HT1080 (cell line): ENCODE measurements around the gene GNAO1. TPM values are rescaled to one million over a fixed set of nuclear protein-coding genes. Genes with fewer than 3 reads are reported as not detected.
"Not testable (repeated sequence)": the region's sequence is repeated elsewhere in the genome, so short reads cannot be mapped to it uniquely, and the experiment has no call there.

Experiments used
- DNase-seq: peaks from one replicate; pipeline ENCODE4 v3.0.0-alpha.2; 2015; ENCODE audit warnings: low read depth
- total RNA-seq: library from RNA; depleted of rRNA; stranded (reverse); fragments of >200 nt; shearing (Covaris generic); gene quantifications from 2 replicates; pipeline ENCODE4 v1.2.3, GENCODE V29; 2014

Gene GNAO1
- total RNA-seq, 1 experiment from 2014 or later, result 0.05 TPM

DNA sequence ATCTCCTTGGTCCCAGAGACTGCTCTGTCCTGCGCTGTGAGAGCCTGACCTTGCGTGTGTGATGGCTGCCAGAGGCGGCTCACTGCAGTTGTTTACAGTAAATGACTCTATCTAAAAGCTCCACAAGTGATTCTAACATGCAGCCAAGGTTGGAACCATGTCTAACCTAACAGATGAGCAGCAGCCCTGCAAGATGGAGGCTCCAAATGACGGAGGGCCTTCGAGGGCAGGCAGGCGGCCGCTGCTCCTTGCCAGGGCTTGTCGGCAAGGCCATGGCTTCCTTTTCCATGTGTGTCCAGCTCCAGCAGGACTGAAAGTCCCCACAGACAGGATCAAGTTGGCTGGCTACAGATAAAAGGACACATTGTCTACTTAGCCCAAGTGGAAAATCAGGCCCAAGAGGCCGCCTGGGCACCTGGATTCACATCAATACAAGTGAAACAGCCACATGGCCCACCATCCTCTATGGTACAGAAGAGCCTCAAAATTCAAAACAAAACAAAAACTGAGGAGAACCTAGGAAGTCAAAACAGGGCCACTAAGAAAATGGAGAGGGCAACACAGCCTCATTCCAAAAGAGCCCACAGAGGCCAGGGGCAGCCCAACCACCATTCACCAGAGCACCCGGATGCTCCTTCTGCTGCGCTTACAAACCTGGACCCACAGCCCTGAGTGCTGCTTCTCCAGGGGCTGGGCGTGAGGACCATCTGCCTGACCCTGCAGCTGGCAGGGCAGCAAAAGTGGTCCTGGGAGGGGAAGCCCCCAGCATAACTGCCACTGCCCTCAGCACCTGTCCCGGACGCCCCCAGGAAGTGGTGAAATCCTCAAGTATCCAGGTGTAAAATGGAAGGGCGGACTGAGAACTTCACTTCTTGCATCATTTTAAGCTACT lies 169.1 kb downstream of the GNAO1 start:
- DNase-seq, result no peak

DNA sequence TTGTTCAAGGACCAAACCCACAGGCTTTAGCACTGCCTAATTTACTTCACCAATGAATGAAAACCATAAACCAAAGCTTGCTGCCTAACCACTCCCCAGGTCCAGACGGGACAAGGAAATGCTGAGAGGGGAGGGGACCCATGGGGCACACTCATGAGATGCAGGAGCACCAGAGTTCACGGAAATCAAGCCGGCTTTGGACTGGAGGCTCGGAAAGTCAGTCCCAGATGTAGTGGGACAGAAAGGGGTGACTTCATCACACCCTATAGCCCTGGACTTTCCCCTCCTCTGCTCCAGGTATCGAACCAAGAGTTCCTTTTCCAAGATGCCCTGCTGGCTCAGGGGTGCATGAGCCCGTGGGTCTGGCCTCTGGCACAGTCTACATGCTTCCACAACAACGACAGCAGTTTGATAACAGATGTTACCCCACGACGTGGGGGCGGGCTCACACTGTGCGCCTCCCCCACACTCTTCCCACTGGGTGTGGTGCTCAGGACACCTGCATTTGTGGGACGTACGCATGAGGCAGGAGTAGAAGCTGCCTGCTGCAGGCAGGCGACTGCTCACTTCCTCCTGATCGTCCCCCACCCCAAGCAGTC lies 170.9 kb downstream of the GNAO1 start:
- no peak for DNase-seq

DNA sequence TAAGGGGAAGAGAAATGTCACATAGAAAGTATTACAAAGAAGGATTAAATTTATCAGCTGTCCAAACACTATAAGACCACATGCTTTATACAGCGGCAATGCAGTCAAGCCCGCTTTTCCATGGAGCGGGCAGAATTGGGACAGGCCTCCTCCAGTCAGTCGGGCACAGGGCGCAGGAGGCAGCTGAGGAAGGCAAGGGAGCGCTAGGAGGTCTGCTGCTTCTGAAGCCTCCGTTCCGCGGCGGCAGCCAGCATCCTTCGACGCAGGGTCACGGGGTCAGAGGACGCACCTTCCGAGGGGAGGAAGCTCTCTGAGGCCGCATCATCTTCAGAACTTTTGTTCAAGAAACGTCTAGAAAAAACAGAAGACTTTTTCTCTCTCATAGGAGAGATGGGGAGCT lies 171.4 kb downstream of the GNAO1 start:
- no peak for DNase-seq

DNA sequence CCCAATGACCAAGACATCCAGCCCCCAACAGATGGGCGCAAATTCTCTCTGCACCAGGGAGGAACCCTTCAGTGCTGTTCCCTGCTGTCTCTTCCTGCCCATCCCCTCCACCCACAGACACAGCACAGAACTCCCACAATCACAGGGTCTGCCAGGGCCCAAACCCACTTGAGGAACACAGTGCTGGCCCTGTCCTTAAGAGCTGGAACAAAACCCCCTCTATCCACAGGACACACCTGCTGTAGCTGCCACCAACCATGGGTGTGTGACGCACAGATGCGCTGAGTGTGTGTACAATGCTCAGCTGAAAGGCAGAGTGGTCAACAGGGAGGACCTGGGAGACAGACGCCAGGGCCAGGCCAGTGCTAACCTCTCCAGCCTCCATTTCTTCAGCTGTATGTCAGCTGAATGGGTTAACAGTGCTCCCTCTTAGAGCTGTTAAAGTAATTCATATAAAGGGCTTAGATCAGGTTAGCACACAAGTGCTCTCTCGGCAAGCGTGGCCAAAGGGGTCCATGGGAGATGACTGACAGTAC lies 172.0 kb downstream of the GNAO1 start:
- DNase-seq, result no peak

DNA sequence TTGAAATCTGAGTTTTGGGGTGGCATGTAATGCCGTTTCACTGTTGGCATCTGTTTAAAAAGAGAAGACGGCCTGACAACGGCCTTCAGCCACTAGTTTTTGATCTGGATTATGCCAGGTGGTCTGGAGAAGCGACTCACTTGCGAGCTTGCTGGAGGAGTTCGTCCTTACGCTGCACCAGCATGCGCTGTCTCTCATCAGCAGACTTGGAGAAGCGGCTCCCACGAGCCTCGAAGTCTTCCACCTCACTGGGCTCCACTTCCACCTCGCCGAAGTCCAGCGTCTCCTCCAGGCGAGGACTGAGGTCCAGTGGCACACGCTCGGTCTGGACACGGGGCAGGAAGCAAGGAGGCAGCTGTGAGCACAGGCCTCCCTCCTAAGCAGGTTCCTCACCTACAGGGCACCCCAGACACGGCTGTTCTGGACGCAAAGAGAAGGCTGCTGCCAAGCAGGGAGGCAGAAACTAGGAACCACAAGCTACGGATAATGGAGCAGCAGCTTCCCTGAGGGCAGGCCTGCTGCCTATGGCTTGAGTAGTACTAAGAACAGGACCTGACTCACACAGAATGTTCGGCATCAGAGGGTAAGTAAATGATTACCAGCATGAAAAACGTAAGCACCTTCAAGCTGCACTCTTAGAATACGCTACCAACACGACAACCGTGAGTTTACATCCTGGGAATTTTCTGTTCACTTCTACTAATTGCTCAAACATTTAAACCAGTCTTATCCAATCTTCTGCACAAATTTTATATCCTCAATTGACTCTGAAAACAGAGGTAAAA lies 172.7 kb downstream of the GNAO1 start:
- DNase-seq, result no peak

DNA sequence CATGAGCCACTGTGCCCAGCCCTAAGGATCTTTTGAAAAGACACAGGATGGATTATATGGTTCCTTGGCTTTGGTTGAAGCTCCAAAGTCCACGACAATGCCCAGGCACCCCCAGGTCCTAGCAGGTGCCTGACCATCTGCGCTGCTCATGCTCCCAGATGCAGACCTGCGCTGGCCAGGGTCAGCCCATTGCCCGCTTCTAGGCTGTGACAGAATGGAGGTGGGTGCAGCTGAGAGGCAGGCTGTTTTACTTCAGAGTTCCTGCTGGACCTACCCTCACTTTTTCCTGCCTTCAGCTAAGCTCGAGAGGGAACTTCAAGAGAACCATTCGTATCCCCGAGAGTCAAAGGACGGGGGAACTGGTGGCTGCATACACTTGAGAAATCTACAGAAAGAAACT lies 173.6 kb downstream of the GNAO1 start:
- no peak for DNase-seq

DNA sequence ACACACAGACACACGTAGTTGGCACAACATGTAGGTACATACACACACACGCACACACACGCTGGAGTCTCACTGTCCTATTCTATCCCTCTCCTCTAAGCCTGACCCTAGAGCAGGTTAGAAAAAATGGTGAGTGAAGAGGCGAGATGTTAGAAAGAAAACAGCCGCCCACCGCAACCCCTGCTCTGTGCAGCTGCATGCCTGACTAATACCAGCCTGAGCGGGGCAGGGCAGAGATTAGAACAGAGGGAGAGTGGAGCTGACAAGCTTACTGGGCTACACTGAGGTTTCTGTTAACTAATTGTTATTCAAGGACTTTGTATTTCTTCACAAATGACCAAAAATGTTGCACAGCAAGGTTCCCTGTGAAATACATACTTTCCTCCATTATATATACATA lies 174.3 kb downstream of the GNAO1 start:
- DNase-seq, result no peak

DNA sequence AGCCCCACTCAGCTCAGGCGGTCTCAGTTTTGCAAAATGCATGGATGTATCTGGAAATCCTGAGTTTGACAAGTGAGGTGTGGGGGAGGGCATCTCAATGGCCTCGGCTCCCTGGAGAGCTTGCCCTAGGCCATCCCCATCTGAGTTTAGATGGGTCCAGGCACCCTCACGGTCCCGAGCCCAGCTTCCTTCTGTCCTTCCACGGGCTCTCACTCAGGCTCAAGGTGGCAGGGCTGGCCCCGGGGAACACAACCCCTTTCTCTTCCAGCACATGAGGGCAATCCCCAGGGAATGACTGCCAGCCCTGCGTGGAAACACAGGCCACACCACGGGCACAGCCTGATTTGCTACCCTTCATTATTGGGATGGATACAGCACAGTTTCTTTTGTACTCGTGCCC lies 175.7 kb downstream of the GNAO1 start:
- no peak for DNase-seq

DNA sequence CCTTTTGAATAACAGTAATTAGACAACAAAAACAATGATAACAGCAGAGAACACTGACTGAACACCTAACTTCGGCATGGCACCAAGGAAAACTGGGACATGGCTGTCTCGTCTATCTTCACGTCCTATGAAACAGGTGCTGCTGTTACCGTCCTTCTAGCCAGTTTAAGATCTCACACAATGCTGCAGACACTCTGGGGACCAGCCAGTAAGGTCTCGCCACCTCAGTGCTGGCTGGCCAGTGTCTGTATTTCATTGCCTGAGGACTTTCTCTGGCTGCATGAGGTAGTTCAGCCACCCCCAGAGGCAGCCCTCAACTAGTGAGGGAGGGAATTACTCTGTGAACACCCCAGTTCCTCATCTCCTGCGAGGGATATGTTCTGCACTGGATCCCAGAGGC lies 176.5 kb downstream of the GNAO1 start:
- no peak for DNase-seq

DNA sequence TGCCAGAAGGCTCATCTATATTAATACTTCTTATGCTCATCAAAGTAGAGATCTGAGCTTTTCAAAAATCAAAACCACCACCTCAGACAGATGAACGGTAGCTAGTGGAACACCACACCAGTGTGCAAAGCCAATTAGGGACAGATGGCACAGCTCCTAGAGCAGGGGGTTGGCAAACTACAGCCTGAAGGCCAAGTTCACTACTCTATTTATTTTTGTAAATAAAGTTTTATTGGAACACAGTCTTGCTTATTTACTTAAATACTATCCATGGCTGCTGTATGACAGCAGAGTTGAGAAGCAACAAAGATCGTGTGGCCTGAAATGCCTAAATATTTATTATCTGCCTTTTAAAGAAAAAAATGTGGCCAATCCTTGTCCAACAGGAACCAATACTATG lies 177.3 kb downstream of the GNAO1 start:
- DNase-seq, result no peak

DNA sequence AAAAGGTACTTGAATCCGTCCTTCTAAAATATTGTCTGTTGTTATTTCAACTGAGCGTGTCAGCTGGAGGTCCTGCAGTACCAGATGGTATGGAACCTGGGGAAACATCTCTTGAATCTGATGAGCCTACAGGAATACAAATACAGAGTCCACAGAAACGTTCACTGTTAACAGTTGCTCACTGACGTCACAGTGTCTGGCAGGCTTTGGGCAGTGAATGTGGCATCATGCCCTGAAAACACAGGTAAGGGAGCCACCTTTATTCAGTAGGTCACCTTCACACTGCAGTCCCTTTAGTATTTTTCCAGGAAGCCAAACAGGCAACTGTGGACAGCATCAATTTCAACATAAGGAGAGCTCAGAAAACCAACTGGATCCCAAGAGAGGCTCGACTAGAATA lies 177.9 kb downstream of the GNAO1 start:
- no peak for DNase-seq

DNA sequence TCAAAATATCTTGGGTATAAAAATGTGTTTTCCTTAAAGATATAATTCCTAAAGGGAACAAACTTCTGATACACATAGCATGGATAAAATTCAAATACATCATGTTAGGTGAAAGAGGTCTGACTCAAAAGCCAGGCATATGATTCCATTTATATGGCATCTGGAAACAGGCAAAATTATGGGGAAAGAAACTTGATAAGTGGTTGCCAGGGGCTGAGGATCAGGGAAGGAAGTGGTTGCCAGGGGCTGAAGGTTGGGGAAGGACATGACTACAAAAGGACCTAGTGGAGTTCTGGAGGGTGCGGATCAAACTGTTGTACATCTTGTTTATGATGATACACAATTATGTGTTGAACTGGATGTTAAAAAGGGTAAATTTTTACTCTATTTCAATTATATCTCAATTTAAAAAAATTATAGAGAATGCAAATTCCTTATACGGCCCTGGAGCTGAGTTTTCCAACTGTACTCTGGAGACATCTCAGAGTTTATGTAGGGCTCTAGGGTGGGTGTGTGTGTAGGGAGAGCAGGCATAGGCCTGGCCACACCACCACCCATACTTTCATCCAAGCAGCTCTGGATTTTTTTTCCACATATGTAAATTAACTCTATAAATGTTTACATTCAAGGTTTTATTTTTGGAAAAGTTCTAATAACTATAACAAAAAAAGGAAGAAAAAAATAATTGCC lies 179.0 kb downstream of the GNAO1 start:
- no peak for DNase-seq

DNA sequence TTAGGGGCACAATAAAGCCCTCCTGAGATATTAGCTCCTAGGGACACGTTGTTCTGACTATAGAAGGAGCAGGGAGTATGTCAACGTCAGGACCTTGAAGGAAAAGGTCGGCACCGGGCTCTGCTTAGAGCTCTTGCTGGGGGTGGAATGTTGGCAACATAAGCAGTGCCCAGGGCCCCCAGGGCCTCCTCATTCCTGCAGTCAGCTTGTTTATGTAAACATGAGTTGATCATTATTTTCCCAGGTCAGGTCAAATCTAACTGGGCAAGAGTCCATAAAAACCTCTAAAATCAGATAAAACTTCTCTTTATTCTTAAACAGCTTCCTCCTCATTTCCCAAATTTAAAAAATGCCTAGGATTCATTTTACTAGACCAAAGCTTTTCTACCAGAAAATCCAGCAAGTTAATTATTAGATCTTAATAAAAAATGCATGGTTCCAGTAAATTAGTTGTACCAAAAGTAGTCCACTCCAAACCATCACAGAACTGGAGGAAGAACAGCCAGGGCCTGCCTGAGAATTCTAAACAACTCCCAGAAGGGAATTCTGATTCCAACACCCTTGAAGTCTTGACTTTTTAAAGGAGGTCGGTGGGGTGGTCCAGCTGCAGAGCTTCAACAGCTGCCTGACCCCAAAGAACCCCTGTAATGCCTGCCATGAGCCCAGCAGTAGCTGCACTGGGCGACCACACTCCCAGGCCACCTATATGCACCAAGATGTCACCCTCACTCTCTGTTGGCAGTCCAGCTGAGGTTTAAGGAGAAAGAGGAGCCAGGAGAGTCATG lies 179.8 kb downstream of the GNAO1 start:
- DNase-seq, result no peak

DNA sequence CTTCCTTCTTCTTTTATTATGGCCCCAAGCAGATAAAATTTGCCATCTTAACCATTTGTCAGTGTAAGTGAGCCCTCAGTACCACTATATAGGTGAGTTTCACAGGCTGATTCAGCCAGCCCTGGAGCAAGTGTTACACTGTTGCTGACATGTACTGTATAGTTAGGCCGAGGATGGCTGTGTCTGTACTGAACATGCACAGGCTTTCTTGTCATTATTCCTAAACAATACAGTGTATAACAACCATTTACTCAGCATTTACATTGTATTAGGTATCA lies 180.3 kb downstream of the GNAO1 start:
- no peak for DNase-seq

DNA sequence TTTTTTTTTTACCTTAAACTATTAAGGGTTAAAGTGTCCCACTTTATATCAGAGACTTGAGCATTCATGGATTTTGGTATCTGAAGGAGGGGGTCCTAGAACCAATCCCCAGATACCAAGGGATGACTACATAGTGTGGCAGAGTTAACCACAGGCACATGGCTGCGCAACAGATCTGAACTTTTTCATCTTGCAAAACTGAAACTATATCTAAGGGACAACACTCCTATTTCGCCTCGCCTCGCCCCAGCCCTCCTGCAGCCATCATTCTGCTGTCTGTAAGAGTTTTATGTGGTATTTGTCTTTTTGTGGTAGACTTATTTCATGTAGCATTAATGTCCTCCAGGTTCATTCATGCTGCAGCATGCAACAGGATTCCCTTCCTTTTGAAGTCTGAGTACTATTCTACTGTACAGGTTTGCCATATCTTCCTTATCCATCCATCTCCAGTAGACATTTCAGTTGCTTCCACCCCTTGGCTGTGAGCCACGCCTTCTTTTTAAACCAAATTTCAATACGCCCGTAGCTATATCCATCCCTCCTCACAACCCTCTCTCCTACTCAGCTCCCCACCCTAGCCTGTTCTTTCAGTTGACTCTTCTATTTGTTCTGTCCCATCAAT lies 180.8 kb downstream of the GNAO1 start:
- DNase-seq, result no peak

DNA sequence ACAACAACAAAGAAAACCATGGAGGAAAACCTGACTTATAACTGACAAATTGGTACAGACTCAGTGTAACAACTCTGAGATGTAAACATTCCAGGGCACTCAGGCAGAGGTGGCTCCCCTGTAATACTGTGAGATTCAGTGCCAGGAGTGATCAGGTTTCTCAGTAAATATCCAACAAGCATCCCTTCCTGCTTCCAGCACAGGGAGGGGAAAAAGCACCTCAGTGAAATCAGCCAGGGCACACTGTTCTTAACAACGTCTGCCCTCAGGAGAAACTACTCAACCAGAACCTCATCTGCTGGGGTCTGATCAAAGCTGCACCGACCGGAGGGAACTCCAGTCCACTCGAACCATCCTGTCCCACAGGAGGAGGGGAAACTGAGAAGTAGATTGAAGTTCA lies 181.7 kb downstream of the GNAO1 start:
- no peak for DNase-seq

DNA sequence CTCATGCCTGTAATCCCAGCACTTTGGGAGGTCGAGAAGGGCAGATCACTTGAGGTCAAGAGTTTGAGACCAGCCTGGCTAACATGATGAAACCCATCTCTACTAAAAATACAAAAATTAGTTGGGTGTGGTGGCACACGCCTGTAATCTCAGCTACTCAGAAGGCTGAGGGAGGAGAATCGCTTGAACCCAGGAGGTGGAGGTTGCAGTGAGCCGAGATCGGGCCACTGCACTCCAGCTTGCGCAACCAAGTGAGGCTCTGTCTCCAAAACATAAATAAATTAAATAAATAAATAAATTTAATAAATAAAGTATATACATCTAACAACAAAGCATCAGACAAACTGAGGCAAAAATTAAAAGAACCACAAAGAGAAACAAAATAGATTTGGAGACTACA lies 184.5 kb downstream of the GNAO1 start:
- not testable (repeated sequence) for DNase-seq

DNA sequence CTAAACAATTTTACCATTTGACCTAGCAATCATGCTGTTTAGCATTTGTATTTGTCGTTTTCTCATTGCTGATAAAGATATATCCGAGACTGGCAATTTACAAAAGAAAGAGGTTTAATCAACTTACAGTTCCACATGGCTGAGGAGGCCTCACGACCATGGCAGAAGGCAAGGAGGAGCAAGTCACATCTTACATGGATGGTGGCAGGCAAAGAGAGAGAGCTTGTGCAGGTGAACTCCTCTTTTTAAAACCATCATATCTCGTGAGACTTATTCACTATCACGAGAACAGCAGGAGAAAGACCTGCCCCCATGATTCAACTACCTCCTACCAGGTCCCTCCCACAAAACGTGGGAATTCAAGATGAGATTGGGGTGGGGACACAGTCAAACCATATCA lies 187.8 kb downstream of the GNAO1 start:
- not testable (repeated sequence) for DNase-seq

DNA sequence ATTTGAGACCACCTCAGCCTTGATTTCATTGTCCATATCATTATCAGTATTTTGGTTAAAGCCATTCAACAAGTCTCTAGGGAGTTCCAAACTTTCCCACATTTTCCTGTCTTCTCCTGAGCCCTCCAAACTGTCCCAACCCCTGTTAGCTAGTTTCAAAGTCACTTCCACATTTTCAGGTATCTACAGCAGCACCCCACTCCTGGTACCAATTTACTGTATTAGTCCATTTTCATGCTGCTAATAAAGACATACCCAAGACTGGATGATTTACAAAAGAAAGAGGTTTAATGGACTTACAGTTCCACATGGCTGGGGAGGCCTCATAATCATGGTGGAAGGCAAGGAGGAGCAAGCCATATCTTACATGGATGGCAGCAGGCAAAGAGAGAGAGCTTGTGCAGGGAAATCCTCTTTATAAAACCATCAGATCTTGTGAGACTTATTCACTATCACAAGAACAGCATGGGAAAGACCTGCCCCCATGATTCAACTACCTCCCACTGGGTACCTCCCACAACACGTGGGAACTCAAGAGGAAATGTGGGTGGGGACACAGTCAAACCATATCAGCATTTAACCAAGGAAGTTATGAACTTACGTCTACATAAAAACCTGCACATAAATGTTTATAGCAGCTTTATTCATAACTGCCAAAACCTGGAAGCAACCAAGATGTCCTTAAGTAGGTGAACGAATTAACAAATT lies 189.6 kb downstream of the GNAO1 start:
- DNase-seq, result not testable (repeated sequence)

DNA sequence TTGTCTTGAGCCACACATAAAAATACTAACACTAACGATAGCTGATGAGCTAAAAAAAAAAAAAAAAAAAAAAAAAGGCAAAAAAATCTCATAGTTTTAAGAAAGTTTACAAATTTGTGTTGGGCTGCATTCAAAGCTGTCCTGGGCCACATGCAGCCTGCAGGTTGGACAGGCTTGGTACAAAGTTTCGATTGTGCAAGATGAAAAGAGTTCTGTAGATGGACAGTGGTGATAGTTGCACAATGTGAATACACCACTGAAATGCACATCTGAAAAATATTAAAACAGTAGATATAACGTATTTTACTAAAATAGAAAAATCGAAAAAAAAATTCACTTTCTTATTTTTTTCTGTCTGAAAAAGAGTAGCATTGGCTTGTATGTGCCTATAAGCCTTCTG lies 191.2 kb downstream of the GNAO1 start:
- no peak for DNase-seq
